GM12878 (cell line): Measurements from ENCODE around the gene NAV2. TPM values are rescaled to one million over a fixed set of nuclear protein-coding genes. Genes with fewer than 3 reads are reported as not detected.

ENCODE experiments used
- ATAC-seq: fragments of 200-7000 bp; cut with Tn5 transposase; 3 replicates; pipeline ENCODE4 v1.9.1; 2020; ENCODE audit warnings: mild to moderate bottlenecking, moderate library complexity
- BruUV-seq: library from RNA; stranded (reverse); fragments of 400-500 nt; replicated peaks from 2 replicates; lab custom pipeline; 2021; lab: Mats Ljungman, UMichigan
- CTCF ChIA-PET: fragments of 300-600 bp; sonication (Branson Sonifier 250); formaldehyde crosslinking; extraction: SDS; loops from one replicate; lab custom pipeline; 2021; ENCODE audit warnings: inconsistent platforms; lab: Yijun Ruan, JAX
- POLR2A ChIA-PET: fragments of 350-600 bp; formaldehyde crosslinking; extraction: SDS; loops from one replicate; lab custom pipeline; 2021; ENCODE audit warnings: inconsistent platforms; lab: Charles Lee
- RAD21 ChIA-PET: fragments of 300-600 bp; sonication (Branson Sonifier 250); formaldehyde crosslinking; loops from one replicate; lab custom pipeline; 2023; ENCODE audit warnings: antibody characterized with exemption; ENCODE audit not compliant: unreplicated experiment; lab: Charles Lee
- SMC1A ChIA-PET: fragments of 300-600 bp; sonication (Branson Sonifier 250); formaldehyde crosslinking; loops from one replicate; lab custom pipeline; 2023; ENCODE audit not compliant: unreplicated experiment, uncharacterized antibody; lab: Charles Lee
- DNase-seq: peaks from one replicate; pipeline ENCODE4 v3.0.0-alpha.2; 2011; ENCODE audit warnings: low read depth, low spot score
- FAIRE-seq: peaks from 3 replicates; lab custom pipeline; 2011; peaks lifted over from hg19 to GRCh38; lab: Jason Lieb, UNC
- H2AFZ ChIP-seq: 2 replicates; pipeline ENCODE4 v1.6.0; 2011; ENCODE audit warnings: low read depth, low read length, control low read depth; ENCODE audit not compliant: control insufficient read depth
- H3K27ac ChIP-seq: 2 replicates; pipeline ENCODE4 v1.5.1; 2011; ENCODE audit warnings: control low read depth; ENCODE audit not compliant: control insufficient read depth, insufficient read depth
- H3K27me3 ChIP-seq, 2 experiments: replicated peaks in 1 of 2; 2 replicates each; pipeline versions ENCODE4 v1.6.0 to v1.6.1; 2011; ENCODE audit warnings: low read length in 1 of 2; ENCODE audit not compliant: control insufficient read depth in 2 of 2, insufficient read depth in 2 of 2
- H3K36me3 ChIP-seq, 2 experiments: 2 replicates each; pipeline ENCODE4 v1.5.1; 2011; ENCODE audit warnings: low read length in 1 of 2; ENCODE audit not compliant: control insufficient read depth in 2 of 2, insufficient read depth in 2 of 2
- H3K4me1 ChIP-seq: 2 replicates; pipeline ENCODE4 v1.6.1; 2011; ENCODE audit warnings: mild to moderate bottlenecking, low read length, moderate library complexity, mixed read lengths; ENCODE audit not compliant: control insufficient read depth, insufficient read depth
- H3K4me2 ChIP-seq: 2 replicates; pipeline ENCODE4 v1.6.0; 2011; ENCODE audit warnings: control low read depth; ENCODE audit not compliant: control insufficient read depth, insufficient read depth
- H3K4me3 ChIP-seq: fragments of 200-600 bp; sonication (generic); 2 replicates; pipeline ENCODE4 v1.5.1; 2016
- H3K79me2 ChIP-seq: 2 replicates; pipeline ENCODE4 v1.6.0; 2011; ENCODE audit warnings: low read length; ENCODE audit not compliant: control insufficient read depth, insufficient read depth
- H3K9ac ChIP-seq: 2 replicates; pipeline ENCODE4 v1.8.0; 2011; ENCODE audit warnings: low read length, control low read depth, mixed read lengths; ENCODE audit not compliant: control insufficient read depth, insufficient read depth
- H3K9me3 ChIP-seq: replicated peaks from 3 replicates; pipeline ENCODE4 v1.5.1; 2011; ENCODE audit warnings: mild to moderate bottlenecking, low read length; ENCODE audit not compliant: control insufficient read depth, insufficient read depth
- H4K20me1 ChIP-seq: 2 replicates; pipeline ENCODE4 v1.6.0; 2011; ENCODE audit not compliant: control insufficient read depth, insufficient read depth
- CHD1 ChIP-seq: IDR thresholded peaks from 2 replicates; pipeline ENCODE4 v1.6.1; 2012; ENCODE audit warnings: low read depth, low read length, improper control_type of control experiment
- CREM ChIP-seq: IDR thresholded peaks from 2 replicates; pipeline ENCODE4 v1.6.1; 2014; ENCODE audit warnings: antibody characterized with exemption, low read depth
- DPF2 ChIP-seq: fragments of 450-650 bp; IDR thresholded peaks from 2 replicates; pipeline ENCODE4 v1.6.1; 2017; ENCODE audit warnings: mild to moderate bottlenecking
- EP300 ChIP-seq, 2 experiments: fragments of 150-350 bp in 1 of 2; IDR thresholded peaks; 2 replicates each; pipeline ENCODE4 v1.6.1; 2011 to 2012; ENCODE audit warnings: low read depth in 2 of 2, low read length in 2 of 2, borderline replicate concordance in 1 of 2, improper control_type of control experiment in 1 of 2, inconsistent platforms in 1 of 2; ENCODE audit not compliant: control insufficient read depth in 1 of 2
- KLF5 ChIP-seq: fragments of 450-650 bp; IDR thresholded peaks from 2 replicates; pipeline ENCODE4 v1.6.1; 2014; ENCODE audit warnings: mild to moderate bottlenecking; ENCODE audit not compliant: partially characterized antibody
- MEF2B ChIP-seq: fragments of 450-650 bp; IDR thresholded peaks from 2 replicates; pipeline ENCODE4 v1.6.1; 2018; ENCODE audit warnings: mild to moderate bottlenecking, moderate library complexity; ENCODE audit not compliant: partially characterized antibody, poor library complexity, severe bottlenecking
- MTA3 ChIP-seq: IDR thresholded peaks from 2 replicates; pipeline ENCODE4 v1.6.1; 2012; ENCODE audit warnings: low read length, inconsistent platforms, borderline replicate concordance
- RUNX3 ChIP-seq: IDR thresholded peaks from 2 replicates; pipeline ENCODE4 v1.6.1; 2012; ENCODE audit warnings: low read length, inconsistent platforms
- SUPT20H ChIP-seq: IDR thresholded peaks from 2 replicates; pipeline ENCODE4 v1.6.1; 2011; ENCODE audit warnings: low read depth, mild to moderate bottlenecking, low read length, moderate library complexity, borderline replicate concordance; ENCODE audit not compliant: control insufficient read depth
- TARDBP ChIP-seq: IDR thresholded peaks from 2 replicates; pipeline ENCODE4 v1.6.1; 2016; ENCODE audit warnings: borderline replicate concordance
- TCF12 ChIP-seq: IDR thresholded peaks from 2 replicates; pipeline ENCODE4 v1.6.1; 2011; ENCODE audit warnings: low read depth, mild to moderate bottlenecking, low read length
- ZNF207 ChIP-seq: fragments of 450-650 bp; IDR thresholded peaks from 2 replicates; pipeline ENCODE4 v1.6.1; 2014; ENCODE audit warnings: antibody characterized with exemption, mild to moderate bottlenecking, borderline replicate concordance
- ZNF24 ChIP-seq: fragments of 450-650 bp; IDR thresholded peaks from 2 replicates; pipeline ENCODE4 v1.6.1; 2017; ENCODE audit warnings: antibody characterized with exemption, mild to moderate bottlenecking
- in situ Hi-C: fragments of 300-500 bp; cut with MboI; formaldehyde crosslinking; loops from 9 replicates; pipeline ENCODE4 v1.14.3; 2018; ENCODE audit warnings: mixed read lengths
- intact Hi-C: fragments of 100-400 bp; cut with micrococcal nuclease; formaldehyde crosslinking; loops from one replicate; pipeline ENCODE4 v1.14.2; 2022; ENCODE audit not compliant: unreplicated experiment
- polyA plus RNA-seq, 11 experiments: library from polyadenylated mRNA; depleted of rRNA in 4 of 11; unstranded in 6 of 11; stranded (reverse) in 5 of 11; fragments of >200 nt; fragmentation: Nextera tagmentation in 4 of 11; fragmentation: Illumina TruSeq in 1 of 11; extraction: Ambion mirVana in 4 of 11; extraction: Trizol in 1 of 11; gene quantifications; 1 replicate in 1 of 11; 2 replicates in 10 of 11; pipeline versions ENCODE4 v1.2.1 to v1.2.3, GENCODE V29; 2011 to 2016; ENCODE audit warnings: inconsistent platforms in 2 of 11, missing spikeins in 2 of 11, low read depth in 1 of 11
- total RNA-seq, 4 experiments: library from RNA; depleted of rRNA in 3 of 4; stranded (reverse); fragments of >200 nt in 3 of 4; fragmentation: Illumina TruSeq in 1 of 4; extraction: Trizol in 1 of 4; gene quantifications; 2 replicates each; pipeline versions ENCODE4 v1.2.1 to v1.2.3, GENCODE V29; 2013 to 2021

Gene NAV2
- total and polyA plus RNA-seq, 10 of the 15 experiments (the other 5 are each of a cell fraction or from before 2014, with no cell fraction given), result 0.35 to 6.1 (median 1.1) TPM

DNA sequence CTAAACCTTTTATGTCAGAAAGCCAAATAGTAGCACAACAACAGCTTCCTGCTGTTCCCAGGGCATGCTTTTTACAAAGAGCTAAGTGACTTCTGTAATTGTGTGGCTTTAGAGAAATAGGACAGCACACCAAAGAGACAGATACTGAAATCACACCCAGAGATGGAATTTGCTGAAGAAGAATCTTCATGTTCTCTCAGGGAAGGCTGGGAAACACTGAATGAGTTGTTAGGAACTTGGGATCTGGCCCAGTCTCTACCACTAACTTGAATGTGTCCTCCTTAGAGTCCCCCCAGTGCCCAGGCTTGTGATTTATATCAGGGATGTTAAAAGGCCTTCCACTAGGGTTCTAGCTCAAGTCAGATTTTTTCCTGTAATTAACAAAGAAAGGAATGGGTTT lies 272.5 kb downstream of the NAV2 start:
- ChIA-PET SMC1A (interaction anchor here (1.0 kb wide), 1 partner anchor 34 kb away, joined by 3 read pairs; no protein-coding TSS in a partner anchor), CTCF (interaction anchor here (0.9 kb wide), 1 partner anchor 34 kb away, joined by 3 read pairs; no protein-coding TSS in a partner anchor), RAD21 (no interaction called here), POLR2A (no interaction called here)
- FAIRE-seq (no peak), DNase-seq (no peak), ATAC-seq (no peak)
- Histone ChIP-seq H3K4me2 (no peak overlapping the region), H3K27ac (no peak overlapping the region), H3K36me3 (no peaks in the 10 kb centered on the region), H4K20me1 (no peaks in the 10 kb centered on the region), H2AFZ (no peak overlapping the region), H3K27me3 (no peaks in the 10 kb centered on the region), H3K9me3 (no peaks in the 10 kb centered on the region), H3K4me1 (no peaks in the 10 kb centered on the region), H3K4me3 (no peak overlapping the region), H3K9ac (no peak overlapping the region), H3K79me2 (no peaks in the 10 kb centered on the region)
- TF ChIP-seq TARDBP (no peak), ZNF24 (no peak), CHD1 (no peak), MEF2B (no peak), EP300 (IDR thresholded peaks at IDR 0.05; ENCODE audit: borderline replicate concordance in 1 of 2, control insufficient read depth in 1 of 2, low read depth in 2 of 2, low read length in 2 of 2) (no peak), SUPT20H (no peak), KLF5 (no peak), MTA3 (no peak), RUNX3 (no peak), TCF12 (no peak), ZNF207 (no peak), CREM (no peak), DPF2 (no peak)
- intact Hi-C loops (no loop called here), in situ Hi-C loops (no loop called here)
- no TSS peak for BruUV-seq
